GM19395 (cell line): ENCODE measurements around the gene SDS.

Experiments used
- ATAC-seq: cut with Tn5 transposase; IDR thresholded peaks from one replicate; pipeline ENCODE4 v1.9.1; 2021; ENCODE audit warnings: mild to moderate bottlenecking, moderate library complexity; ENCODE audit not compliant: unreplicated experiment

The SDS gene

GRCh38 chr12:113425960-113426453, 22.3 kb upstream of the SDS start:
- ATAC-seq = no peak

- ATAC-seq = no peak
Measured at GRCh38 chr12:113424915-113425823, 21.5 kb upstream of the SDS start.

DNA sequence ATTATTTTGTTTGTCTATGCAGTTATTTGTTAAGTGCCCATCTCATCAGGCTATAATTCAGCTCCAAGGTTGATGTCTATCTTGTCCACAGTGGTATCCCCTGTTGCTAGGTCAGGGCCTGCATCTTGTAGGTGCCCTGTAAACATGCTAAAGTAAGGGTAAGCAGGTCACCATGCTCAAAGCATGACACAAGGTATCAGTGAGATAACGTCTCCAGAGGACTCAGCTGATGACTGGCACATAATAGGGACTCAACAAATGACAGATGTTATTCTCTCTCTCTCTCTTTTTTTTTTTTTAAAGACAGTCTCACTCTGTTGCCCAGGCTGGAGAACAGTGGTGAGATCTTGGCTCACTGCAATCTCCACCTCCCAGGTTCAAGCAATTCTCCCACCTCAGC, 20.8 kb upstream of the SDS start:
- no peak for ATAC-seq

- no peak for ATAC-seq
Measured at GRCh38 chr12:113422886-113423669, 19.4 kb upstream of the SDS start.

DNA sequence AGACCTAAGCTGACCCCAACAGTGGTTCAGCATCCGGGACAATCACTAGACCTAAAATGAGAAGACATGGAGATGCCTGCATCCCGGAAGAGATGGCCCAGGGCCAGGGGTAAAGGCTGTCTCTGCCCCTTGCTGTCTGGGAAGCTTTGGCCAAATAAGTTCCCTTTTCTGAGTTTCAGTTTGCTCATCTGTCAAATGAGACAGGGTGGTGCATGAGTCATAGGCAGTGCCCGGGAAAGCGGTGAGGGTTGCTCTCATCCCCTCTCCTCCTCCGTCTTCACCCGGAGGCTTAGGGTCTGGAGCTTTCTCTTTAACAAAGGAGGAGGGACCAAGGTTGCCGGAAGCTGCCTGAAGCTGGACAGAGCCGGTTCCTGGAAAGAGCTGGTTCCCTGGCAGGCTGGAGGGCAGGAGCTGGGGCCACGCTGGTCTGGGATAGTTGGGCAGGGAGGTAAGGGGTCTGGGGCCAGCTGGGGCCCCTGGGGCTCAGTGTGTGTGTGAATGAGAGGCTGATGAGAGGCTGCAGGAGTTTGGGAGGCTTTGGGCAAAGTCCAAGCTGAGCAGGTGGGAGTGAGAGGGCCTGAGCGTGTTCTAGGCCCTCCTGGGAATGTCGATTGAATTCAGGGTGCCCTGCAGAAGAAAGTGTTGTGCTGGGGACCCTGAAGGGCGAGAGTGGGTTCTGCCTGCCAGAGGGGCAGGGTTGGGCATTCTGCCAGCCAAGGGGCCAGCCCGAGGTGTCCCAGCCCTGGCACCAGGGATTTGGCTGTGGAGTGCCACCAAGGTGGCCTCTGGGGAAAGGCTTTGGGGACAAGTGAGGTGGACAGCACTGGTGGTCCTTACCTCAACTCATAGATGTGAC, 18.6 kb upstream of the SDS start, which contains the start of gene SDSL:
Gene SDSL (plus strand): TSS at position 351 of the 856 bp plus-strand sequence. CDS start 5,603 bp downstream, outside the sequence.
- ATAC-seq = peak; percentile 83

GRCh38 chr12:113420996-113421595, 17.4 kb upstream of the SDS start:
- ATAC-seq = no peak

DNA sequence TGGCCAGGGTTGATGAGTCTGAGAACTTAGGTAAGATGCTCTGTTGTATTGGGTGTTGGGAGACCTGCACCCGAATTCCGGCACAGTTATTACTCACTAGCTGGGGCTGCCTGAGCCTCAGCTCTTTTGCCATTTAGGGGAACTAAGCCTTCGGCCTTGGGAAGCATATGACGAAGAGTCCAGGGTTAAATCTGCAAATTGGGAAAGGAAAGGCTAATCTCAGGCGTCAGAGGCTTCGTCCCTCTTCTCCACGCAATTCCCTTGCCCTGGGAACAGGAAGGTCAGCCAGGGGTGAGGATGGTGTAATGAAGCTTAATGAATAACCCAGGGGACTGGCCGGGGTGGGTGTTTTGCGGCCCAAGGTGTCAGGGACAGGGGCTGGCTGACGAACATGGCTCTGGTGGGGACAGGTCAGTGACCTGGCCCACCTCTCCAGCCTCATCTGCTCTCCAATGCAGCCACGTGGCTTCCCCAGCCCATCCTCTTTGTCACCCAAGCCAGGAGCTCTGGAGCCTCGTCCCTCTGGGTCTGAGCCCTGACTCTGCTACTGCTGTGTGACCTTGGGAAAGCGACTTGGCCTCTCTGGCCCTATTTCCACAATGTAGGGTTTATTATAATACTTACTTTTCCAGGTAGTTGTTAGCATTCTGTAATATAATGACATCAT, 14.7 kb upstream of the SDS start:
- ATAC-seq = no peak

GRCh38 chr12:113416091-113416754, 12.5 kb upstream of the SDS start:
- no peak for ATAC-seq

DNA sequence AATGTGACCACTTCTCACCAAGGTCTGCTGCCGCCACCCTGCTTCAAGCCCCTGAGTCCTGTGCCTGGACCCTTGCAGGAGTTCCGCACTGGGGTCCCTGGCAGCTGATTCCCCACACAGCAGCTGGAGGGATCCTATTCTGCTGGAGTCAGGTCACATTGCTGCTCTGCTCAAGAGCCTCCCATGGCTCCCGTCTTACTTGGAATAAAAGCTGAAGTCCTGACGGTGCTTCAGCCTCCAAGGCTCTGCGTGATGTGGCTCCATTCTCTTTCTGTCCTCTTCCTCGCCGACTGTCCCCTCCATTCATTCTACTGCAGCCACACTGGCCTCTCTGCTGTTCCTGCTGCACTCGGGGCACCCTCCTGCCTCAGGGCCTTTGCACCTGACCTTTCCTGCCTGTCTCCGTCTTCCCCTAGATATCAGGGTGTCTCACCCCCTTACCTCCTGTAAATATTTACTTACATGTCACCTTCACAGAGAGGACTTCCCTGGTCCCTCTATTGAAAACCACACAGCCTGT, 10.9 kb upstream of the SDS start:
- no peak for ATAC-seq

GRCh38 chr12:113413488-113413939, 9.8 kb upstream of the SDS start:
- ATAC-seq = no peak

DNA sequence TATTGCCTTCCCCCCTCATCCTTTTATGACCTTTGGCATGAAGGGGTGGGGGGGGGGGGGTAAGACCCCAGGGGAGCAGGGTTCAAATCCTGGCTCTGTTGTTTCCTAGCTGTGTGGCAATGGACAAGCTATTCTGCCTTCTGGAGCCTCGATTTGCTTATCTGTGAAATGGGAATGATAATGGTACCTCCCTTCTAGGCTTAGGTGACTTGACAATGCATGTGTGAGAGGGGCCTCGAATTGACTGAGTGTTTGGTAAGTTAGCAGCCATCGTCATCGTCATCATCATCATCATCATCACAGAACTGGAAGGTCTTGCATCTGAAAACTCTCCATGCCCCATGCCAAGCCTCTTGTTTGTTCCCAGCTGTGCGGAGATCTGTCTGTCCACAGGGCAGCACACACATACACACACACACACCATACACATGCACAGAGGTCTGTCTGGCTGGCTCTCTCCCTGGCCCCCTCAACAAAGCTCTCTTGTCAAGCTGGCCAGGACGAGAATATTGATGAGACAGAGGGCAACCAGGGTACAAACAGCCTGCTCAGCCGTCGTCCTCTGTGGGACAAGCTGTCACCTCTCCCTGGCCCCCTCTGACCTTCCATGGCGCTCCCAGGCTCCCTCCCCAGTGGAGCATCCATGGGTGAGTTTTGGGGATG, 5.9 kb upstream of the SDS start:
- no peak for ATAC-seq

DNA sequence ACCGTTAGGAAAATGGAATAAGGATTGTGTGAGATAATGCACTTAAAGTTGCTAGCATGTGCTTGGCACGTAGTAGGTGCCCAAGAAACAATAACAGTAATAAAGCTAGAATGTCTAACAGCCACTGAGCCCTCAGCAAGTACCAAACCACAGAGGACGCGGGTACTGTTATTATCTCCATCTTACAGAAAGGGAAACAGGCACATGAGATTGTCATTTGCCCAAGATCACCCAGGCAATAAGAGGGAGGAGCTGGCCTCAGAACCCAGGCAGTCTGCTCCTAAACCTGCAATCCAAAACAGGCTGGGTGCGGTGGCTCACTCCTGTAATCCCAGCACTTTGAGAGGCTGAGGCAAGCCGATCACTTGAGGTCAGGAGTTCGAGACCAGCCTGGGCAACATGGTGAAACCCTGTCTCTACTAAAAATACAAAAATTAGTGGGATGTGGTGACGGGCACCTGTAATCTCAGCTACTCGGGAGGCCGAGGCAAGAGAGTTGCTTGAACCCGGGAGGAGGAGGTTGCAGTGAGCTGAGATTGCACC, 5.1 kb upstream of the SDS start:
- ATAC-seq = no peak

GRCh38 chr12:113407931-113408600, 4.4 kb upstream of the SDS start:
- no peak for ATAC-seq

- ATAC-seq = no peak
Measured at GRCh38 chr12:113405694-113406093, 2.0 kb upstream of the SDS start.

DNA sequence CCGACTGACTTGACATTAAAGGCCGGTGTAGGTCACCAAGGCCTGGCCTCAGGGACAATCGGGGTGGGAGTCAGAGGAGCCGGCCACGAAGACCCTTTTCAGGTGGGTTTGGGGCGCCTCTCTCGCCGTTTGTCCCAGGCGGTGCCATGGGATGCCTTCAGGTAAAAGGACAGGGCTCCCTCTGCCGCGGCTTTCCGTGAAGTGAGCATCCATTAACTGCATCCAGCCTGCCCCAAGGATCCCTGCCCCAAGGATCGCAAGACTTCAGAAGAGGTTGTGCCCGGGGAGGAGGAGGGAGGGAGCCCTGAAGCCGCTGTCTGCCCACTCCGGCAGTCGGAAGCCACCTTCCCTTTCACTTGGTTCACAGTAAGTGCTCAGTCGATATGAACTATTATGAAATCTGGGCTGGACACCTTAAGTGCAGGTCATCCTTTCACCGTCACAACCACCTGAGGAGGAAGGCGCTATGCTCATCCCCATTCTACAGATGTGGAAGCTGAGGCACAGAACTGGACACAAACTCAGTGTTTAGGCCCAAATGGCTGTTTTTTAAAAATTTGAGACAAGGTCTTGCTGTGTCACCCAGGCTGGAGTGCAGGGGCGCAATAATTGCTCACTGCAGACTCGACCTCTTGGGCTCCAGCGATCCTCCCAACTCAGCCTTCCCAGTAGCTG, 964 bp downstream of the SDS start:
- no peak for ATAC-seq

GRCh38 chr12:113401066-113402000, 2.4 kb downstream of the SDS start:
- ATAC-seq = no peak
